Esophagus muscularis mucosa (tissue), 4 donors: ENCODE data around the gene GNG11.

Source experiments
- EP300 ChIP-seq: sonication (generic); formaldehyde crosslinking; IDR thresholded peaks from one replicate; pipeline ENCODE4 v1.6.1; 2017; ENCODE audit warnings: antibody characterized with exemption
- POLR2A ChIP-seq: fragments of 450-650 bp; IDR thresholded peaks from one replicate; pipeline ENCODE4 v1.6.1; 2017; ENCODE audit warnings: antibody characterized with exemption, moderate library complexity, mild to moderate bottlenecking, low read depth
- TF ChIP-seq, protein P1 (sequence below), 3 experiments: fragments of 200-600 bp in 2 of 3; fragments of 450-650 bp in 1 of 3; sonication (generic) in 2 of 3; IDR thresholded peaks; one replicate each; pipeline ENCODE4 v1.5.1; 2017 to 2019; ENCODE audit warnings: antibody characterized with exemption in 3 of 3, mild to moderate bottlenecking in 2 of 3, moderate library complexity in 1 of 3

DNA sequence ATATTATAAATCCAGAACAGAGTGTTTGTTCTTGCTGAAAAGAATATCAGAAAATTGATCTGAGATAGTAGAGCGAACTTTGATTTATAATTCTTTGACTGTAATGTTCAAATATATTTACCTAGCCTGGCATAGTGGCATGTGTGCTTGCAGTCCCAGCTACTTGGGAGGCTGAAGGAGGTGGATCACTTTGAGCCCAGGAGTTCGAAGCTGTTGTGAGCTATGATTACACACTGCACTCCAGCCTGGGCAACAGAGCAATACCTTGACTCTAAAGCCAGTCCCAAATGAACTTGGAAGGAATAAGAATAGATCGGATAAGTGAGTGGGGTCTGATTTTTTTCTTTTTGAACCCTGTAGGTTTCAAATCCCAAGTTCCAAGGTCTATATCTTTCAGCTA lies 23.5 kb downstream of the GNG11 start:
- TF ChIP-seq, protein P1, sequence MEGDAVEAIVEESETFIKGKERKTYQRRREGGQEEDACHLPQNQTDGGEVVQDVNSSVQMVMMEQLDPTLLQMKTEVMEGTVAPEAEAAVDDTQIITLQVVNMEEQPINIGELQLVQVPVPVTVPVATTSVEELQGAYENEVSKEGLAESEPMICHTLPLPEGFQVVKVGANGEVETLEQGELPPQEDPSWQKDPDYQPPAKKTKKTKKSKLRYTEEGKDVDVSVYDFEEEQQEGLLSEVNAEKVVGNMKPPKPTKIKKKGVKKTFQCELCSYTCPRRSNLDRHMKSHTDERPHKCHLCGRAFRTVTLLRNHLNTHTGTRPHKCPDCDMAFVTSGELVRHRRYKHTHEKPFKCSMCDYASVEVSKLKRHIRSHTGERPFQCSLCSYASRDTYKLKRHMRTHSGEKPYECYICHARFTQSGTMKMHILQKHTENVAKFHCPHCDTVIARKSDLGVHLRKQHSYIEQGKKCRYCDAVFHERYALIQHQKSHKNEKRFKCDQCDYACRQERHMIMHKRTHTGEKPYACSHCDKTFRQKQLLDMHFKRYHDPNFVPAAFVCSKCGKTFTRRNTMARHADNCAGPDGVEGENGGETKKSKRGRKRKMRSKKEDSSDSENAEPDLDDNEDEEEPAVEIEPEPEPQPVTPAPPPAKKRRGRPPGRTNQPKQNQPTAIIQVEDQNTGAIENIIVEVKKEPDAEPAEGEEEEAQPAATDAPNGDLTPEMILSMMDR (IDR thresholded peaks at IDR 0.05) = no peak
- TF ChIP-seq EP300 (no peak), POLR2A (no peak)
